ENCODE measurements around the gene MGAT1. TPM values are rescaled to one million over a fixed set of nuclear protein-coding genes. Genes with fewer than 3 reads are reported as not detected.

Gene MGAT1
- total RNA-seq, 4 donors from 2014 or later, result 67.6 to 136 (median 99.5) TPM

DNA sequence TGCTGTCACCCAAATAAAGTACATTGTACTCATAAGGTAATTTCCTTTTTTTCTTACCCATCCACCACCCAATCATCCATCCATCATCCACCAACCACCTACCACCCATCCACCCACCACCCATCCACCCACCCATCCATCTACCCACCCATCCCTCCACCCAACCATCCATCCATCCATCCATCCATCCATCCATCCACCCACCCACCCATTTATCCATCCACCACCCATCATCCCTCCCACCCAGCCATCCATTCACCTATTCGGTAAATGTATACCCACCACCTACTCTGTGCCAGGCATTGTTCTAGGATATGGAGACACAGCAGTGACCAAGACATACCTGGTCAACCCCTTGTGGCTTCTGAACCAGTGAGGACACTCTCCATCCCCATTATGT lies 25.1 kb downstream of the MGAT1 start:
- Histone ChIP-seq H3K9me3 (no peaks in the 10 kb centered on the region), H3K27me3 (no peaks in the 10 kb centered on the region), H3K27ac (no peak overlapping the region), H3K4me1 (no peaks in the 10 kb centered on the region), H3K36me3 (no peaks in the 10 kb centered on the region), H3K4me3 (no peak overlapping the region)
- no peak for DNase-seq
- intact Hi-C loops (cut with DNase I; ENCODE audit: low total_unique reads), result no loop called here
- TF ChIP-seq POLR2A (IDR thresholded peaks at IDR 0.05), result no peak
- TF ChIP-seq, protein P1, sequence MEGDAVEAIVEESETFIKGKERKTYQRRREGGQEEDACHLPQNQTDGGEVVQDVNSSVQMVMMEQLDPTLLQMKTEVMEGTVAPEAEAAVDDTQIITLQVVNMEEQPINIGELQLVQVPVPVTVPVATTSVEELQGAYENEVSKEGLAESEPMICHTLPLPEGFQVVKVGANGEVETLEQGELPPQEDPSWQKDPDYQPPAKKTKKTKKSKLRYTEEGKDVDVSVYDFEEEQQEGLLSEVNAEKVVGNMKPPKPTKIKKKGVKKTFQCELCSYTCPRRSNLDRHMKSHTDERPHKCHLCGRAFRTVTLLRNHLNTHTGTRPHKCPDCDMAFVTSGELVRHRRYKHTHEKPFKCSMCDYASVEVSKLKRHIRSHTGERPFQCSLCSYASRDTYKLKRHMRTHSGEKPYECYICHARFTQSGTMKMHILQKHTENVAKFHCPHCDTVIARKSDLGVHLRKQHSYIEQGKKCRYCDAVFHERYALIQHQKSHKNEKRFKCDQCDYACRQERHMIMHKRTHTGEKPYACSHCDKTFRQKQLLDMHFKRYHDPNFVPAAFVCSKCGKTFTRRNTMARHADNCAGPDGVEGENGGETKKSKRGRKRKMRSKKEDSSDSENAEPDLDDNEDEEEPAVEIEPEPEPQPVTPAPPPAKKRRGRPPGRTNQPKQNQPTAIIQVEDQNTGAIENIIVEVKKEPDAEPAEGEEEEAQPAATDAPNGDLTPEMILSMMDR (IDR thresholded peaks at IDR 0.05), result no peak

DNA sequence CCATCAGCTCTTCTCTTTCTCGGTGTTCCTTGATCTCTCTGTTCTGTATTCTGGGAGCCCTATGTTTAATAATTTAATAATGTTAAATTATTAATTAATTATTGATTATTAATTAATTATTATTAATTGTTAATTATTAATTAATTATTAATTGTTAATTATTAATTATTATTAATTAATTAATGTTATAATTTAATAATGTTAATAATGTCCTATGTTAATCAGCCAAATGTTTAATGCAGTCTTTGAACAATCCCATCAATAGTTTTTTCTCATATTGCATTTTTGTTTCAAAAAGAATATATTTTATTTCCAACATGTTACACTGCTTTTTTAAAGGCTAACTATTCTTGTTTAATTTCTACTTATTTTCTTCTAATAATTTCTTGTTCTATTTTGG lies 26.2 kb downstream of the MGAT1 start:
- Histone ChIP-seq H3K27me3 (no peaks in the 10 kb centered on the region), H3K36me3 (no peaks in the 10 kb centered on the region), H3K27ac (no peak overlapping the region), H3K9me3 (no peaks in the 10 kb centered on the region), H3K4me3 (no peak overlapping the region), H3K4me1 (no peaks in the 10 kb centered on the region)
- TF ChIP-seq, protein P1 (IDR thresholded peaks at IDR 0.05), result no peak
- no peak for TF ChIP-seq POLR2A (IDR thresholded peaks at IDR 0.05)
- intact Hi-C loops (cut with DNase I; ENCODE audit: low total_unique reads), result no loop called here
- no peak for DNase-seq

DNA sequence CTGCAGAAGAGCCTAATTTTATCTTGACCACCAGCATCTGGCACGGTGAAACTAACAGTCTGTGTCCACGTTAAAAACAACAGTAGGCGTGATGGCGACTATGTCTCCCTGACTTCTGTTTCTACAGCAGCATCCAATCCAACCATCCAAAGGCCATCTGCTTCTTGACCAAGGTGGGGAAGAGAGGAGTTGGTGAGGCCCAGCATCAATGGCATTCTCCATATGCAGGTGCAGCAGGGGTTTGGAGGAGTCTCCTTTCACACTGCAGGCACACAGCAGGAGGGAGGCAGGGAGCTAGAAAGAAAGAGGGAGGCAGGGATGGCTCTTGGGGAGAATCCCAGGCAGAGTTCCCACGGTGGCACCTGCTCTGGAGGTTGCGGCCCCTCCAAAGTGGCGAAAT lies 27.0 kb downstream of the MGAT1 start:
- no peaks in the 10 kb centered on the region for H3K36me3 ChIP-seq
- H3K27me3 ChIP-seq, result no peaks in the 10 kb centered on the region
- H3K4me3 ChIP-seq, result no peak overlapping the region
- H3K4me1 ChIP-seq, result no peaks in the 10 kb centered on the region
- intact Hi-C loops (cut with DNase I; ENCODE audit: low total_unique reads), result no loop called here
- no peak for TF ChIP-seq POLR2A (IDR thresholded peaks at IDR 0.05)
- TF ChIP-seq, protein P1 (IDR thresholded peaks at IDR 0.05), result no peak
- no peaks in the 10 kb centered on the region for H3K9me3 ChIP-seq
- no peak for DNase-seq
- H3K27ac ChIP-seq, result no peak overlapping the region

DNA sequence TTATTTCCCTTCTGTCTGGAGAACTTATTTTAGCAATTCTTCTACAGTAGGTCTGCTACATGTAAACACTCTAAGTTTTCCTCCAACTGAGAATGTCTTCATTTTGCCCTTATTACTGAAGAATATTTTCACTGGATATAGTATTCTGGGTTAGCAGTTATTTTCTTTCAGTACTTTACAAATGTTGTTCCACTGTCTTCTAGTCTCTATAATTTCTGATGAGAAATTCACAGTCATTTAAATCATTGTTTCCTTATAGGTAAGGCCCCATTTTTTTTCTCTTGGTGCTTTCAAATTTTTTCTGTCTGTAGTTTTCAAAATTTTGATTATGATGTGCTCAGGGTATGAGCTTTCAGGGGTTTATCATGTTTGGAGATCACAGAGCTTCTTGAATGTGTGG lies 30.8 kb downstream of the MGAT1 start:
- H3K36me3 ChIP-seq, result no peaks in the 10 kb centered on the region
- no peak overlapping the region for H3K27ac ChIP-seq
- no peak overlapping the region for H3K4me3 ChIP-seq
- DNase-seq, result no peak
- H3K9me3 ChIP-seq, result no peaks in the 10 kb centered on the region
- intact Hi-C loops (cut with DNase I; ENCODE audit: low total_unique reads), result no loop called here
- no peaks in the 10 kb centered on the region for H3K4me1 ChIP-seq
- no peaks in the 10 kb centered on the region for H3K27me3 ChIP-seq
- TF ChIP-seq, protein P1 (IDR thresholded peaks at IDR 0.05), result no peak
- no peak for TF ChIP-seq POLR2A (IDR thresholded peaks at IDR 0.05)

DNA sequence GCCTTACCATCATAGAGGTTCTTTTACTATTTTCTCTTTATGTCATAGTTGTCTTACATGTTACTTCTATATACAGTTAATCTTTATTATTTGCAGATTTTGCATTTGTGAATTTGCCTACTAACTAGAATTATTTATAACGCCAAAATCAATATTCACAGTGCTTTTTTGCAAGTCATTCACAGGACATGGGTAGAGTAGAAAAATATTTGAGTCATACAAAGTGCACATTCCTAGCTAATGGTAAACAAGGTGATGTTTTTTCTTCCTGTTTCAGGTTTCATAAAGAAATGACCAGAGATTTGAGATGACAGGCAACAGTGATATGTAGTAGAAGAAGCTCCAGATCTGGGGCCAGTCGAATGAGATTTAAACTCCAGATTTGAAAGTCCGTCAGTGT lies 32.8 kb downstream of the MGAT1 start:
- peaks cover 0 to 4% of the 10 kb centered on the region in 2 donors for H3K9me3 ChIP-seq
- no peak overlapping the region for H3K27ac ChIP-seq
- TF ChIP-seq, protein P1 (IDR thresholded peaks at IDR 0.05), result no peak
- no peak for TF ChIP-seq POLR2A (IDR thresholded peaks at IDR 0.05)
- H3K4me3 ChIP-seq, result no peak overlapping the region
- DNase-seq, result no peak
- intact Hi-C loops (cut with DNase I; ENCODE audit: low total_unique reads), result no loop called here
- no peaks in the 10 kb centered on the region for H3K27me3 ChIP-seq
- no peaks in the 10 kb centered on the region for H3K36me3 ChIP-seq
- H3K4me1 ChIP-seq, result no peaks in the 10 kb centered on the region

Data from uterus (tissue), 4 donors.